Measurements from ENCODE around the gene AFG1L. TPM values are rescaled to one million over a fixed set of nuclear protein-coding genes. Genes with fewer than 3 reads are reported as not detected.
"Not testable (repeated sequence)": the region's sequence is repeated elsewhere in the genome, so short reads cannot be mapped to it uniquely, and the experiment has no call there.

The AFG1L gene
- total RNA-seq, 1 experiment from 2014 or later, result 7.1 TPM

- no TSS peak for BruUV-seq (replicated peaks)
- no peak overlapping the region for H3K27ac Mint-ChIP-seq (ENCODE audit: unreplicated experiment)
Measured at GRCh38 chr6:108304646-108305045, 9.8 kb downstream of the AFG1L start.

GRCh38 chr6:108308641-108309040 lies 13.8 kb downstream of the AFG1L start:
- BruUV-seq (replicated peaks); H3K36me3 Mint-ChIP-seq (ENCODE audit: insufficient read depth, unreplicated experiment); intact Hi-C loops (cut with micrococcal nuclease; ENCODE audit: unreplicated experiment); CTCF ChIA-PET; DNase-seq; H3K27me3 Mint-ChIP-seq (ENCODE audit: unreplicated experiment); H3K4me1 Mint-ChIP-seq (ENCODE audit: low read depth, unreplicated experiment); H3K4me3 Mint-ChIP-seq (ENCODE audit: low read depth, unreplicated experiment); H3K27ac Mint-ChIP-seq (ENCODE audit: unreplicated experiment); H3K9me3 Mint-ChIP-seq (ENCODE audit: low read depth, unreplicated experiment): not testable (repeated sequence)

More at GRCh38 chr6:108304646-108305045, 9.8 kb downstream of the AFG1L start:
- Mint-ChIP-seq H3K4me1 (ENCODE audit: low read depth, unreplicated experiment) (no peaks in the 10 kb centered on the region), H3K36me3 (ENCODE audit: insufficient read depth, unreplicated experiment) (no peaks in the 10 kb centered on the region), H3K9me3 (ENCODE audit: low read depth, unreplicated experiment) (no peaks in the 10 kb centered on the region), H3K4me3 (ENCODE audit: low read depth, unreplicated experiment) (no peak overlapping the region), H3K27me3 (ENCODE audit: unreplicated experiment) (no peaks in the 10 kb centered on the region)
- no peak for DNase-seq
- CTCF ChIA-PET, result no interaction called here
- TF ChIP-seq CTCF (IDR thresholded peaks at IDR 0.05; ENCODE audit: unreplicated experiment), result no peak
- intact Hi-C loops (cut with micrococcal nuclease; ENCODE audit: unreplicated experiment), result no loop called here

GRCh38 chr6:108309844-108310243 lies 15.0 kb downstream of the AFG1L start:
- H3K27ac Mint-ChIP-seq (ENCODE audit: unreplicated experiment), result no peak overlapping the region
- H3K27me3 Mint-ChIP-seq (ENCODE audit: unreplicated experiment), result no peaks in the 10 kb centered on the region
- H3K4me3 Mint-ChIP-seq (ENCODE audit: low read depth, unreplicated experiment), result no peak overlapping the region
- no peaks in the 10 kb centered on the region for H3K9me3 Mint-ChIP-seq (ENCODE audit: low read depth, unreplicated experiment)
- no peaks in the 10 kb centered on the region for H3K36me3 Mint-ChIP-seq (ENCODE audit: insufficient read depth, unreplicated experiment)
- BruUV-seq (replicated peaks), result no TSS peak
- no peaks in the 10 kb centered on the region for H3K4me1 Mint-ChIP-seq (ENCODE audit: low read depth, unreplicated experiment)
- intact Hi-C loops (cut with micrococcal nuclease; ENCODE audit: unreplicated experiment), result no loop called here
- no peak for DNase-seq
- CTCF ChIA-PET, result no interaction called here
- no peak for TF ChIP-seq CTCF (IDR thresholded peaks at IDR 0.05; ENCODE audit: unreplicated experiment)

GRCh38 chr6:108312605-108313004 lies 17.8 kb downstream of the AFG1L start:
- H3K27me3 Mint-ChIP-seq (ENCODE audit: unreplicated experiment), result no peaks in the 10 kb centered on the region
- H3K4me3 Mint-ChIP-seq (ENCODE audit: low read depth, unreplicated experiment), result no peak overlapping the region
- no TSS peak for BruUV-seq (replicated peaks)
- intact Hi-C loops (cut with micrococcal nuclease; ENCODE audit: unreplicated experiment), result no loop called here
- TF ChIP-seq CTCF (IDR thresholded peaks at IDR 0.05; ENCODE audit: unreplicated experiment), result no peak
- DNase-seq, result no peak
- H3K9me3 Mint-ChIP-seq (ENCODE audit: low read depth, unreplicated experiment), result no peaks in the 10 kb centered on the region
- H3K36me3 Mint-ChIP-seq (ENCODE audit: insufficient read depth, unreplicated experiment), result no peaks in the 10 kb centered on the region
- peaks cover 9% of the 10 kb centered on the region for H3K4me1 Mint-ChIP-seq (ENCODE audit: low read depth, unreplicated experiment)
- no peak overlapping the region for H3K27ac Mint-ChIP-seq (ENCODE audit: unreplicated experiment)
- CTCF ChIA-PET, result no interaction called here

- CTCF ChIA-PET, result interaction anchor here (0.5 kb wide), 2 partner anchors 74 to 140 kb away, joined by 3 to 4 read pairs; no protein-coding TSS in a partner anchor
- Mint-ChIP-seq H3K27me3 (ENCODE audit: unreplicated experiment) (no peaks in the 10 kb centered on the region), H3K27ac (ENCODE audit: unreplicated experiment) (no peak overlapping the region), H3K4me3 (ENCODE audit: low read depth, unreplicated experiment) (no peak overlapping the region), H3K4me1 (ENCODE audit: low read depth, unreplicated experiment) (peaks cover 9% of the 10 kb centered on the region), H3K9me3 (ENCODE audit: low read depth, unreplicated experiment) (no peaks in the 10 kb centered on the region), H3K36me3 (ENCODE audit: insufficient read depth, unreplicated experiment) (no peaks in the 10 kb centered on the region)
- no peak for DNase-seq
- BruUV-seq (replicated peaks), result no TSS peak
- intact Hi-C loops (cut with micrococcal nuclease; ENCODE audit: unreplicated experiment), result no loop called here
- TF ChIP-seq CTCF (IDR thresholded peaks at IDR 0.05; ENCODE audit: unreplicated experiment), result no peak
Measured at GRCh38 chr6:108321253-108321747, 26.4 kb downstream of the AFG1L start.

Measured in Calu3 (cell line).